ENCODE data around the gene SORCS3. TPM values are rescaled to one million over a fixed set of nuclear protein-coding genes. Genes with fewer than 3 reads are reported as not detected.

Gene SORCS3
- polyA plus RNA-seq, 1 donor from 2014 or later: 9.8 TPM

DNA sequence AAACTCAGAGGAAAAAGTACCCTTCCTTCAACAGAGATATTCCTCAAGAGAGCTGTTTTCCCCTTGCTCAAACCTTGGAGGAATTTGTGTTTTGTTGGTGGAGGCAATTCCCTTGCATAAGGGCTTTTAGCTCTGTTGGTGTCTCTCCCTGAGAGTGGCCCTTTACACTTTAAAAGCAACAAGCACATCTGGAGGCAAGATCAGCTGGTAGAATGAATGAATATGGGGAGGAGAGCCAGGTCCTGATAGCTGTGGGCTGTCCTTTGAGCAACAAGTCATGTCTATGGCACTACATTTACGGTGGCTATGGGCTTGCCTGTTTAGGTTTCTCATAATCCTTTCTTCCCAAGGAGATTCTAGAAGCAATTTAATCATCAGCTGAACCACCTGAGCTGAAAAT is 384.0 kb downstream of the SORCS3 start:
- Histone ChIP-seq H3K36me3 (ENCODE audit: insufficient read depth, low read length) (no peaks in the 10 kb centered on the region), H3K79me2 (replicated peaks; ENCODE audit: insufficient read depth, low read length) (no peaks in the 10 kb centered on the region), H3F3A (ENCODE audit: insufficient read depth, low read length, poor library complexity, severe bottlenecking) (no peaks in the 10 kb centered on the region), H2AFZ (ENCODE audit: low read depth, low read length) (no peak overlapping the region), H3K27me3 (ENCODE audit: insufficient read depth, low read depth, low read length) (no peaks in the 10 kb centered on the region), H3K9ac (ENCODE audit: low read length) (no peak overlapping the region), H3K4me3 (ENCODE audit: low read length) (no peak overlapping the region), H3K27ac (ENCODE audit: low read length) (no peak overlapping the region), H4K20me1 (ENCODE audit: insufficient read depth) (no peaks in the 10 kb centered on the region), H3K9me3 (ENCODE audit: low read length) (no peaks in the 10 kb centered on the region), H3K4me2 (ENCODE audit: low read length) (no peak overlapping the region), H3K9me2 (ENCODE audit: insufficient read depth, low read length) (no peaks in the 10 kb centered on the region)
- TF ChIP-seq POLR2AphosphoS5 (IDR thresholded peaks at IDR 0.05): no peak
- TF ChIP-seq, protein P1, sequence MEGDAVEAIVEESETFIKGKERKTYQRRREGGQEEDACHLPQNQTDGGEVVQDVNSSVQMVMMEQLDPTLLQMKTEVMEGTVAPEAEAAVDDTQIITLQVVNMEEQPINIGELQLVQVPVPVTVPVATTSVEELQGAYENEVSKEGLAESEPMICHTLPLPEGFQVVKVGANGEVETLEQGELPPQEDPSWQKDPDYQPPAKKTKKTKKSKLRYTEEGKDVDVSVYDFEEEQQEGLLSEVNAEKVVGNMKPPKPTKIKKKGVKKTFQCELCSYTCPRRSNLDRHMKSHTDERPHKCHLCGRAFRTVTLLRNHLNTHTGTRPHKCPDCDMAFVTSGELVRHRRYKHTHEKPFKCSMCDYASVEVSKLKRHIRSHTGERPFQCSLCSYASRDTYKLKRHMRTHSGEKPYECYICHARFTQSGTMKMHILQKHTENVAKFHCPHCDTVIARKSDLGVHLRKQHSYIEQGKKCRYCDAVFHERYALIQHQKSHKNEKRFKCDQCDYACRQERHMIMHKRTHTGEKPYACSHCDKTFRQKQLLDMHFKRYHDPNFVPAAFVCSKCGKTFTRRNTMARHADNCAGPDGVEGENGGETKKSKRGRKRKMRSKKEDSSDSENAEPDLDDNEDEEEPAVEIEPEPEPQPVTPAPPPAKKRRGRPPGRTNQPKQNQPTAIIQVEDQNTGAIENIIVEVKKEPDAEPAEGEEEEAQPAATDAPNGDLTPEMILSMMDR (IDR thresholded peaks at IDR 0.05; ENCODE audit: poor library complexity, severe bottlenecking): no peak

DNA sequence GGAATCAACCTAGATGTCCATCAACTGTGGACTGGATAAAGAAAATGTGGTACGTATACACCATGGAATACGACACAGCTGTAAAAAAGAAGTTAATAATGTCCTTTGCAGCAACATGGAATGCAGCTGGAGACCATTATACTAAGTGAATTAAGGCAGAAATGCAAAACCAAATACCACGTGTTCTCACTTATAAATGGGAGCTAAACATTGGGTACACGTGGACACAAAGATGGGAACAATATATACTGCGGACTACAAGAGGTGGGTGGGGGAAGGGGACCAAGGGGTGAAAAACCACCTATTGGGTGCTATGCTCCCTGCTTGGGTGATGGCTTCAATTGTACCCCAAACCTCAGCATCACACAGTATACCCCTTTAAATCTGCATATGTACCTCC is 385.5 kb downstream of the SORCS3 start:
- no peaks in the 10 kb centered on the region for H4K20me1 ChIP-seq (ENCODE audit: insufficient read depth)
- no peaks in the 10 kb centered on the region for H3K9me2 ChIP-seq (ENCODE audit: insufficient read depth, low read length)
- H3K27ac ChIP-seq (ENCODE audit: low read length): no peak overlapping the region
- no peaks in the 10 kb centered on the region for H3K27me3 ChIP-seq (ENCODE audit: insufficient read depth, low read depth, low read length)
- no peak overlapping the region for H3K4me2 ChIP-seq (ENCODE audit: low read length)
- H3K36me3 ChIP-seq (ENCODE audit: insufficient read depth, low read length): no peaks in the 10 kb centered on the region
- TF ChIP-seq MXI1 (conservative IDR thresholded peaks at IDR 0.05; ENCODE audit: poor library complexity, severe bottlenecking): no peak
- TF ChIP-seq, protein P1 (IDR thresholded peaks at IDR 0.05; ENCODE audit: poor library complexity, severe bottlenecking): no peak
- no peak for TF ChIP-seq SMC3 (conservative IDR thresholded peaks at IDR 0.05; ENCODE audit: poor library complexity)
- TF ChIP-seq EZH2 (IDR thresholded peaks at IDR 0.05; ENCODE audit: borderline replicate concordance, insufficient read depth, low read length, poor library complexity, severe bottlenecking): no peak
- TF ChIP-seq POLR2AphosphoS5 (IDR thresholded peaks at IDR 0.05): no peak
- no peak for TF ChIP-seq TAF1 (IDR thresholded peaks at IDR 0.05; ENCODE audit: low read depth)
- no peak for TF ChIP-seq RAD21 (conservative IDR thresholded peaks at IDR 0.05)
- TF ChIP-seq, protein P2, sequence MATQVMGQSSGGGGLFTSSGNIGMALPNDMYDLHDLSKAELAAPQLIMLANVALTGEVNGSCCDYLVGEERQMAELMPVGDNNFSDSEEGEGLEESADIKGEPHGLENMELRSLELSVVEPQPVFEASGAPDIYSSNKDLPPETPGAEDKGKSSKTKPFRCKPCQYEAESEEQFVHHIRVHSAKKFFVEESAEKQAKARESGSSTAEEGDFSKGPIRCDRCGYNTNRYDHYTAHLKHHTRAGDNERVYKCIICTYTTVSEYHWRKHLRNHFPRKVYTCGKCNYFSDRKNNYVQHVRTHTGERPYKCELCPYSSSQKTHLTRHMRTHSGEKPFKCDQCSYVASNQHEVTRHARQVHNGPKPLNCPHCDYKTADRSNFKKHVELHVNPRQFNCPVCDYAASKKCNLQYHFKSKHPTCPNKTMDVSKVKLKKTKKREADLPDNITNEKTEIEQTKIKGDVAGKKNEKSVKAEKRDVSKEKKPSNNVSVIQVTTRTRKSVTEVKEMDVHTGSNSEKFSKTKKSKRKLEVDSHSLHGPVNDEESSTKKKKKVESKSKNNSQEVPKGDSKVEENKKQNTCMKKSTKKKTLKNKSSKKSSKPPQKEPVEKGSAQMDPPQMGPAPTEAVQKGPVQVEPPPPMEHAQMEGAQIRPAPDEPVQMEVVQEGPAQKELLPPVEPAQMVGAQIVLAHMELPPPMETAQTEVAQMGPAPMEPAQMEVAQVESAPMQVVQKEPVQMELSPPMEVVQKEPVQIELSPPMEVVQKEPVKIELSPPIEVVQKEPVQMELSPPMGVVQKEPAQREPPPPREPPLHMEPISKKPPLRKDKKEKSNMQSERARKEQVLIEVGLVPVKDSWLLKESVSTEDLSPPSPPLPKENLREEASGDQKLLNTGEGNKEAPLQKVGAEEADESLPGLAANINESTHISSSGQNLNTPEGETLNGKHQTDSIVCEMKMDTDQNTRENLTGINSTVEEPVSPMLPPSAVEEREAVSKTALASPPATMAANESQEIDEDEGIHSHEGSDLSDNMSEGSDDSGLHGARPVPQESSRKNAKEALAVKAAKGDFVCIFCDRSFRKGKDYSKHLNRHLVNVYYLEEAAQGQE (IDR thresholded peaks at IDR 0.05; ENCODE audit: borderline replicate concordance): no peak
- no peak for TF ChIP-seq EP300 (conservative IDR thresholded peaks at IDR 0.05; ENCODE audit: poor library complexity, severe bottlenecking)
- no peaks in the 10 kb centered on the region for H3F3A ChIP-seq (ENCODE audit: insufficient read depth, low read length, poor library complexity, severe bottlenecking)
- H2AFZ ChIP-seq (ENCODE audit: low read depth, low read length): no peak overlapping the region
- no peaks in the 10 kb centered on the region for H3K79me2 ChIP-seq (replicated peaks; ENCODE audit: insufficient read depth, low read length)
- no peaks in the 10 kb centered on the region for H3K9me3 ChIP-seq (ENCODE audit: low read length)
- no peak overlapping the region for H3K4me3 ChIP-seq (ENCODE audit: low read length)
- no peak overlapping the region for H3K9ac ChIP-seq (ENCODE audit: low read length)
